Vagina (tissue), 2 donors: ENCODE measurements around the gene LYPD6. TPM values are rescaled to one million over a fixed set of nuclear protein-coding genes. Genes with fewer than 3 reads are reported as not detected.

Experiments used
- DNase-seq, 2 donors: peaks; one replicate each; pipeline ENCODE4 v3.0.0-alpha.2; 2017; ENCODE audit errors: extremely low spot score in 2 of 2
- H3K27ac ChIP-seq: fragments of 200-600 bp; sonication (generic); one replicate; pipeline ENCODE4 v1.5.1; 2019
- H3K27me3 ChIP-seq: fragments of 200-600 bp; sonication (generic); one replicate; pipeline ENCODE4 v1.5.1; 2019
- H3K36me3 ChIP-seq, 2 donors: fragments of 200-600 bp; sonication (generic); one replicate each; pipeline ENCODE4 v1.5.1; 2017 to 2019
- H3K4me1 ChIP-seq: fragments of 200-600 bp; sonication (generic); one replicate; pipeline ENCODE4 v1.5.1; 2019
- H3K4me3 ChIP-seq, 2 donors: fragments of 200-600 bp; sonication (generic); 1 replicate in 1 of 2; 2 replicates in 1 of 2; pipeline ENCODE4 v1.5.1; 2016 to 2019
- H3K9me3 ChIP-seq: fragments of 200-600 bp; sonication (generic); one replicate; pipeline ENCODE4 v1.5.1; 2019
- CTCF ChIP-seq, 3 experiments: fragments of 450-650 bp in 2 of 3; fragments of 200-600 bp in 1 of 3; sonication (generic) in 1 of 3; IDR thresholded peaks; one replicate each; pipeline ENCODE4 v1.5.1; 2017 to 2019; ENCODE audit warnings: antibody characterized with exemption in 3 of 3, mild to moderate bottlenecking in 2 of 3, moderate library complexity in 2 of 3
- POLR2A ChIP-seq, 2 donors: fragments of 450-650 bp; IDR thresholded peaks; one replicate each; pipeline ENCODE4 v1.6.1; 2017; ENCODE audit warnings: antibody characterized with exemption in 2 of 2, mild to moderate bottlenecking in 2 of 2, moderate library complexity in 2 of 2
- POLR2AphosphoS5 ChIP-seq, 2 donors: sonication (generic); formaldehyde crosslinking; IDR thresholded peaks; one replicate each; pipeline ENCODE4 v1.9.0; 2017; ENCODE audit warnings: antibody characterized with exemption in 2 of 2, mild to moderate bottlenecking in 2 of 2, low read depth in 1 of 2; ENCODE audit not compliant: insufficient read depth in 1 of 2
- intact Hi-C: fragments of 100-400 bp; cut with DNase I; formaldehyde crosslinking; loops from one replicate; pipeline ENCODE4 v1.15.1; 2023
- total RNA-seq: library from RNA; depleted of rRNA; stranded (reverse); fragments of >200 nt; gene quantifications from one replicate; pipeline ENCODE4 v1.2.3, GENCODE V29; 2016

Gene LYPD6
- total RNA-seq, 1 donor from 2014 or later, result 0.25 TPM

GRCh38 chr2:149451417-149452165 lies 121.2 kb downstream of the LYPD6 start:
- intact Hi-C loops, result no loop called here
- no peak for TF ChIP-seq CTCF (IDR thresholded peaks at IDR 0.05)
- TF ChIP-seq POLR2A (IDR thresholded peaks at IDR 0.05), result no peak
- TF ChIP-seq POLR2AphosphoS5 (IDR thresholded peaks at IDR 0.05; ENCODE audit: insufficient read depth in 1 of 2, low read depth in 1 of 2), result no peak
- H3K4me1 ChIP-seq, result no peaks in the 10 kb centered on the region
- H3K36me3 ChIP-seq, result no peaks in the 10 kb centered on the region
- H3K9me3 ChIP-seq, result no peaks in the 10 kb centered on the region
- H3K4me3 ChIP-seq, result no peak overlapping the region
- H3K27me3 ChIP-seq, result no peaks in the 10 kb centered on the region
- no peak overlapping the region for H3K27ac ChIP-seq
- DNase-seq, result no peak

GRCh38 chr2:149456285-149456684 lies 125.9 kb downstream of the LYPD6 start:
- Histone ChIP-seq H3K27me3 (no peaks in the 10 kb centered on the region), H3K36me3 (no peaks in the 10 kb centered on the region), H3K4me3 (no peak overlapping the region), H3K4me1 (no peaks in the 10 kb centered on the region), H3K9me3 (peaks cover 8% of the 10 kb centered on the region), H3K27ac (no peak overlapping the region)
- DNase-seq, result no peak
- intact Hi-C loops, result no loop called here
- no peak for TF ChIP-seq POLR2A (IDR thresholded peaks at IDR 0.05)
- TF ChIP-seq CTCF (IDR thresholded peaks at IDR 0.05), result no peak
- TF ChIP-seq POLR2AphosphoS5 (IDR thresholded peaks at IDR 0.05; ENCODE audit: insufficient read depth in 1 of 2, low read depth in 1 of 2), result no peak

GRCh38 chr2:149458502-149458901 lies 128.1 kb downstream of the LYPD6 start:
- no peak for TF ChIP-seq CTCF (IDR thresholded peaks at IDR 0.05)
- no peak for TF ChIP-seq POLR2AphosphoS5 (IDR thresholded peaks at IDR 0.05; ENCODE audit: insufficient read depth in 1 of 2, low read depth in 1 of 2)
- no peak for TF ChIP-seq POLR2A (IDR thresholded peaks at IDR 0.05)
- intact Hi-C loops, result no loop called here
- no peak for DNase-seq
- Histone ChIP-seq H3K4me1 (no peaks in the 10 kb centered on the region), H3K27ac (no peak overlapping the region), H3K4me3 (no peak overlapping the region), H3K36me3 (no peaks in the 10 kb centered on the region), H3K9me3 (peaks cover 16% of the 10 kb centered on the region), H3K27me3 (no peaks in the 10 kb centered on the region)

GRCh38 chr2:149463328-149464002 lies 133.1 kb downstream of the LYPD6 start:
- Histone ChIP-seq H3K9me3 (peaks cover 16% of the 10 kb centered on the region), H3K27ac (no peak overlapping the region), H3K4me1 (no peaks in the 10 kb centered on the region), H3K36me3 (no peaks in the 10 kb centered on the region), H3K27me3 (no peaks in the 10 kb centered on the region), H3K4me3 (no peak overlapping the region)
- DNase-seq, result no peak
- TF ChIP-seq POLR2A (IDR thresholded peaks at IDR 0.05) (no peak), CTCF (IDR thresholded peaks at IDR 0.05) (no peak), POLR2AphosphoS5 (IDR thresholded peaks at IDR 0.05; ENCODE audit: insufficient read depth in 1 of 2, low read depth in 1 of 2) (no peak)
- intact Hi-C loops, result no loop called here

GRCh38 chr2:149464396-149464795 lies 134.0 kb downstream of the LYPD6 start:
- Histone ChIP-seq H3K36me3 (no peaks in the 10 kb centered on the region), H3K27me3 (no peaks in the 10 kb centered on the region), H3K27ac (no peak overlapping the region), H3K4me1 (no peaks in the 10 kb centered on the region), H3K9me3 (peaks cover 11% of the 10 kb centered on the region), H3K4me3 (no peak overlapping the region)
- no peak for DNase-seq
- intact Hi-C loops, result no loop called here
- TF ChIP-seq POLR2A (IDR thresholded peaks at IDR 0.05) (no peak), POLR2AphosphoS5 (IDR thresholded peaks at IDR 0.05; ENCODE audit: insufficient read depth in 1 of 2, low read depth in 1 of 2) (no peak)
